ENCODE data around the gene SDC1.
"Not testable (repeated sequence)": the region's sequence is repeated elsewhere in the genome, so short reads cannot be mapped to it uniquely, and the experiment has no call there.

The SDC1 gene

DNA sequence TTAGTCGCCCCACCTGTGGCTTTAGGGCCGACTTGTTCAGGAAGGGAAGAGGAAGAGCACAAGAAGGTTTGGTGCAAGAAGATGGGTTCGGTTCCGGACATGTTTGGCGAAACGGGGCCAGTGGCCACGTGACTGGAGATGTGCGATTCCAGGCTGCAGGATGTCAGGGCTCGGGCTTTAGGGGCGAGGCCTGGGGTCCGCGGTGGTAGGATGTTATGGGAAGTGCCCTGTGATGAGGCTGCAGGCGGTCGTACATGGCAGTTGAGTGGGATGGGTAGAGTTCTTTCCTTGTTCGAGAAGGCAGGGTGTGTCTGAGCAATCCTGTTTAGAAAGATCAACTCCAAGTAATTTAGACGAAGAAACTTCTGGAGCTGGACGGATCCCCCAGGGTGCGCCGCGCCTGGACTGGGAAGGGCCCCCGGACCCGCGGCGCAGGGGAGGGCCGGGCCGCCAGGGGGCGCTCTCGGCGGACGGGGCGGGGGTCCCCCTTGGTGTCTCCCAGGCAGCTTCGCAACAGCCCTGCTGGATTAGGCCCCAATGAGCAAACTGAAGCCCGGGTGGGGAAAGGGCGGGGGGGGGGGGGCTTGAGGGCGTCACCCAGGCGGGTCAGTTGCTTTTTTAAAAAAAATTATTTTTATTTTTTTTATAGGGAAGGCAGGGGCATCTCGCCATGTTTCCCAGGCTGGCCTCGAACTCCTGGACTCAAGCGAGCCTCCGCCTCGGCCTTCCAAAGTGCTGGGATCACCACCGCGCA lies 17.2 kb upstream of the SDC1 start:
- H3K4me1 ChIP-seq (ENCODE audit: control insufficient read depth, insufficient read depth, low read length) = no peaks in the 10 kb centered on the region
- no peak overlapping the region for H3K9ac ChIP-seq (ENCODE audit: low read length)
- no peaks in the 10 kb centered on the region for H3K27me3 ChIP-seq (ENCODE audit: control insufficient read depth, insufficient read depth, low read length)
- no peak overlapping the region for H3K27ac ChIP-seq (ENCODE audit: low read depth, low read length)
- peak overlapping the region; percentile 8 for H3K4me3 ChIP-seq (ENCODE audit: low read length)
- H3K36me3 ChIP-seq (ENCODE audit: control insufficient read depth, insufficient read depth, low read length) = peaks cover 3% of the 10 kb centered on the region

DNA sequence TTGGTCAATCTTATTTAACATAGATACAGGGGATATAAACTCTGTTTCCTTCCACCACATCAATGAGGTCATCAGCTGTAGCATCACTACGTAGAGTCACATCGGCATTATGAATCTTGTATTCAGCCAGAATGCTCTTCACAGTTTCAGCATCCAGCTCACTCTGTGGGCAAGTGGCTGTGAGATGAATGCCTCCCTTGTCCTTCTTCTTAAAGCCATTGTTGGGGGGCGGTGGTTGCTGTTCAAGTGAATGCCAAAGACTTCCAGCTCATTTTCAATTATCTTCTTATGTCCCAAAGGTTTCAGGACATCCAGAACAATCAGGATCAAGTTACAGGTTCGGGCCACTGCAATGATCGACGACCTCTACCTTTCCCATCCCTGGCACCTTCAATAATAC lies 15.4 kb upstream of the SDC1 start:
- H3K9ac ChIP-seq (ENCODE audit: low read length); H3K4me3 ChIP-seq (ENCODE audit: low read length); H3K4me1 ChIP-seq (ENCODE audit: control insufficient read depth, insufficient read depth, low read length); H3K36me3 ChIP-seq (ENCODE audit: control insufficient read depth, insufficient read depth, low read length); H3K27ac ChIP-seq (ENCODE audit: low read depth, low read length); H3K27me3 ChIP-seq (ENCODE audit: control insufficient read depth, insufficient read depth, low read length): not testable (repeated sequence)

DNA sequence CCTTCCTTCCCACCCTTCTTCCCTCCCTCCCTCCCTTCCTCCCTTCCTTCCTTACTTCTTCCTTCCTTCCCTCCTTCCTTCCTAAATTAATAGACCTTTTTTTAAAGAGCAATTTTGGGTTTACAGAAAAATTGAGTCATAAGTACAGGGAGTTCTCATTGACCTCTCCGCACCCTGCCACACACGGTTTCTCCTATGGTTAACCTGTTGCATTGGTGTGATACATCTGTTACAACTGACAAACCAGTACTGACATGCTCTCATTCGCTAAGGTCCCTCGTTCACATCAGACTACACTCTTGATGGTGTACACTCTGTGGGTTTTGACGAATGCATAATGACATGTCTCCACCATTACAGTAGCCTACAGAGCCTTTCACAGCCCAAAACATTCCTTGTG lies 11.6 kb upstream of the SDC1 start:
- H3K4me3 ChIP-seq (ENCODE audit: low read length) = no peak overlapping the region
- H3K9ac ChIP-seq (ENCODE audit: low read length) = no peak overlapping the region
- H3K36me3 ChIP-seq (ENCODE audit: control insufficient read depth, insufficient read depth, low read length) = no peaks in the 10 kb centered on the region
- no peaks in the 10 kb centered on the region for H3K4me1 ChIP-seq (ENCODE audit: control insufficient read depth, insufficient read depth, low read length)
- peaks cover 2% of the 10 kb centered on the region for H3K27me3 ChIP-seq (ENCODE audit: control insufficient read depth, insufficient read depth, low read length)
- H3K27ac ChIP-seq (ENCODE audit: low read depth, low read length) = no peak overlapping the region

- H3K36me3 ChIP-seq (ENCODE audit: control insufficient read depth, insufficient read depth, low read length) = no peaks in the 10 kb centered on the region
- H3K27me3 ChIP-seq (ENCODE audit: control insufficient read depth, insufficient read depth, low read length) = peaks cover 2% of the 10 kb centered on the region
- no peak overlapping the region for H3K27ac ChIP-seq (ENCODE audit: low read depth, low read length)
- H3K4me3 ChIP-seq (ENCODE audit: low read length) = no peak overlapping the region
- no peak overlapping the region for H3K9ac ChIP-seq (ENCODE audit: low read length)
- no peaks in the 10 kb centered on the region for H3K4me1 ChIP-seq (ENCODE audit: control insufficient read depth, insufficient read depth, low read length)
These were observed 10.8 kb upstream of the SDC1 start for GRCh38 chr2:20235655-20236305.

GRCh38 chr2:20234597-20234996 lies 9.7 kb upstream of the SDC1 start:
- not testable (repeated sequence) for H3K27me3 ChIP-seq (ENCODE audit: control insufficient read depth, insufficient read depth, low read length); H3K4me3 ChIP-seq (ENCODE audit: low read length); H3K4me1 ChIP-seq (ENCODE audit: control insufficient read depth, insufficient read depth, low read length); H3K27ac ChIP-seq (ENCODE audit: low read depth, low read length); H3K36me3 ChIP-seq (ENCODE audit: control insufficient read depth, insufficient read depth, low read length); H3K9ac ChIP-seq (ENCODE audit: low read length)

GRCh38 chr2:20232837-20233207 lies 7.9 kb upstream of the SDC1 start:
- peaks cover 2% of the 10 kb centered on the region for H3K27me3 ChIP-seq (ENCODE audit: control insufficient read depth, insufficient read depth, low read length)

GRCh38 chr2:20231598-20232026 lies 6.7 kb upstream of the SDC1 start:
- Histone ChIP-seq H3K36me3 (ENCODE audit: control insufficient read depth, insufficient read depth, low read length) (no peaks in the 10 kb centered on the region), H3K9ac (ENCODE audit: low read length) (no peak overlapping the region), H3K4me1 (ENCODE audit: control insufficient read depth, insufficient read depth, low read length) (no peaks in the 10 kb centered on the region), H3K4me3 (ENCODE audit: low read length) (no peak overlapping the region), H3K27ac (ENCODE audit: low read depth, low read length) (no peak overlapping the region), H3K27me3 (ENCODE audit: control insufficient read depth, insufficient read depth, low read length) (peaks cover 1% of the 10 kb centered on the region)

More at GRCh38 chr2:20232837-20233207, 7.9 kb upstream of the SDC1 start:
- no peak overlapping the region for H3K9ac ChIP-seq (ENCODE audit: low read length)
- H3K27ac ChIP-seq (ENCODE audit: low read depth, low read length) = no peak overlapping the region
- no peaks in the 10 kb centered on the region for H3K36me3 ChIP-seq (ENCODE audit: control insufficient read depth, insufficient read depth, low read length)
- no peaks in the 10 kb centered on the region for H3K4me1 ChIP-seq (ENCODE audit: control insufficient read depth, insufficient read depth, low read length)
- no peak overlapping the region for H3K4me3 ChIP-seq (ENCODE audit: low read length)

GRCh38 chr2:20231159-20231558 lies 6.2 kb upstream of the SDC1 start:
- no peak overlapping the region for H3K4me3 ChIP-seq (ENCODE audit: low read length)
- H3K9ac ChIP-seq (ENCODE audit: low read length) = no peak overlapping the region
- no peaks in the 10 kb centered on the region for H3K36me3 ChIP-seq (ENCODE audit: control insufficient read depth, insufficient read depth, low read length)
- H3K27me3 ChIP-seq (ENCODE audit: control insufficient read depth, insufficient read depth, low read length) = peaks cover 2% of the 10 kb centered on the region
- no peak overlapping the region for H3K27ac ChIP-seq (ENCODE audit: low read depth, low read length)
- H3K4me1 ChIP-seq (ENCODE audit: control insufficient read depth, insufficient read depth, low read length) = no peaks in the 10 kb centered on the region

DNA sequence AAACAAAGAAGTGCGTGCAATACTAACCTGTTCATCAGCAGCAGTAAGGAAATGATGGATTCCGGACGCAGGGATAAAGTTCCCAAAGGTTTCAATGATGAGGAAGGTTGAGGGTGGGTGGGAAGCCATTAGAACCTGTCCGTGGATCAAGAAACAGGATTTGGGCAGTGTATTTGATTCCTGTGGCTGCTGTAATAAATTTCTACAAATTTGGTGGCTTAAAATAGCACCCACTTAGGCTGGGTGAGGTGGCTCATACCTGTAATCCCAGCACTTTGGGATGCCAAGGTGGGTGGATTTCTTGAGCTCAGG lies 5.1 kb upstream of the SDC1 start:
- Histone ChIP-seq H3K27ac (ENCODE audit: low read depth, low read length) (no peak overlapping the region), H3K36me3 (ENCODE audit: control insufficient read depth, insufficient read depth, low read length) (no peaks in the 10 kb centered on the region), H3K27me3 (ENCODE audit: control insufficient read depth, insufficient read depth, low read length) (peaks cover 4% of the 10 kb centered on the region), H3K9ac (ENCODE audit: low read length) (no peak overlapping the region), H3K4me1 (ENCODE audit: control insufficient read depth, insufficient read depth, low read length) (no peaks in the 10 kb centered on the region), H3K4me3 (ENCODE audit: low read length) (no peak overlapping the region)

DNA sequence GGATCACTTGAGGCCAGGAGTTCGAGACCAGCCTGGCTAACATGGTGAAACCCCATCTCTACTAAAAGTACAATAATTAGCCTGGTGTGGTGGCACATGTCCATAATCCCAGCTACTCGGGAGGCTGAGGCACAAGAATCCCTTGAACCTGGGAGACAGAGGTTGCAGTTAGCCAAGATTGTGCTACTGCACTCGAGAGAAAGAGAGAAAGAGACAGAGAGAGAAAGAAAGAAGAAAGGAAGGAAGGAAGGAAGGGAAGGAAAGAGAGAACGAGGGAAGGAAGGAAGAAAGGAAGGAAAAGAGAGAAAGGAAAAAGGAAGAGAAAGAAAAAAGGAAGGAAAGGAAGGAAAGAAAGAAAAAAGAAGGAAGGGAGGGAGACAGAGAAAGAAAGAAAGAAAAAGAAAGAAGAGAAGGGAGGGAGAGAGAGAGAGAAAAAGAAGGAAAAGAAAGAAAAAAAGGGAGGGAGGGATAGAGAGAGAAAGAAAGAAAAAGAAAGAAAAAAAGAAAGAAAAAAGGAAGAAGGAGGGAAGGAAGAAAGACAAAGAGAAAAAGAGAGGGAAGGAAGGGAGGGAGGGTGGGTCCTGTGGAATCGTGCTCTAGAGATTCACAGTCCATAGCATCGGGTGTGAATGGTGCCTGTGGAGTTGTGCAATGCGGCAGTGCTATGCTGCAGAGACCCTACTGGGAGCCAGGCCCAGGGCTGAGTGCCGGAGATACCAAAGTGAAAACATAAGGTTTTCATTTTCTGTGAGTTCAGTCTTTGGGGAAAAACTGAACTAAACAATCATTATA lies 4.6 kb upstream of the SDC1 start:
- H3K4me1 ChIP-seq (ENCODE audit: control insufficient read depth, insufficient read depth, low read length) = no peaks in the 10 kb centered on the region
- H3K36me3 ChIP-seq (ENCODE audit: control insufficient read depth, insufficient read depth, low read length) = no peaks in the 10 kb centered on the region
- H3K27ac ChIP-seq (ENCODE audit: low read depth, low read length) = no peak overlapping the region
- H3K9ac ChIP-seq (ENCODE audit: low read length) = no peak overlapping the region
- H3K4me3 ChIP-seq (ENCODE audit: low read length) = no peak overlapping the region
- H3K27me3 ChIP-seq (ENCODE audit: control insufficient read depth, insufficient read depth, low read length) = peaks cover 4% of the 10 kb centered on the region

DNA sequence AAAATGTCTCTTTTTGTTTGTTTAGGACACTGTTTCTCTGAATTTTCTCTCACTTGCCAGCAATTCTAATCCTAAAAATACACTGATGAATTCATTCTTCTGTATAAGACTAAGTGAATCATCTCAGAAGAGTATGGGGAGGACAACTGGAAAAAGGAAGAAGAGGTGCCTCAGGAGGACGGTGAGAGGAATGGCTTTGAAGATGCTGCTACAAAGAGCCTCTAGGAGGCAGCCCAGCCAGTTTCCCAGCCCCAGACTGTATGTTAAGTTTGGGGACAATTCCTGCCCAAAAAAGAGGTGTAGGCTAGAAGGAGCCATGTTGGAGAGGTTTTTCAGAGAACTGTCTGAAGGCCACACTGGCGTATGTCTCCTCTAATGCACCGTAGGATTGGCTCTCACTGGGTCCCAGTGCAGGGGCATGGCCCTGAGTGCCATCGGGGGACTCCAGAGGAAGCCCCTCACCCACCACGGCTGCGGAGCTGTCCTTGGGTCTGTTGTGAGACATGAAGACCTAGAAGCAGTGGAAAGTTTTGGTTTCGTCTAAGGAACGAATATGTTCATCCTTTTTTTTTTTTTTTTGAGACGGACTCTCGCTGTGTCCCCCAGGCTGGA lies 3.1 kb upstream of the SDC1 start:
- Histone ChIP-seq H3K27ac (ENCODE audit: low read depth, low read length) (no peak overlapping the region), H3K36me3 (ENCODE audit: control insufficient read depth, insufficient read depth, low read length) (no peaks in the 10 kb centered on the region), H3K9ac (ENCODE audit: low read length) (no peak overlapping the region), H3K27me3 (ENCODE audit: control insufficient read depth, insufficient read depth, low read length) (peaks cover 4% of the 10 kb centered on the region), H3K4me1 (ENCODE audit: control insufficient read depth, insufficient read depth, low read length) (no peaks in the 10 kb centered on the region), H3K4me3 (ENCODE audit: low read length) (no peak overlapping the region)

DNA sequence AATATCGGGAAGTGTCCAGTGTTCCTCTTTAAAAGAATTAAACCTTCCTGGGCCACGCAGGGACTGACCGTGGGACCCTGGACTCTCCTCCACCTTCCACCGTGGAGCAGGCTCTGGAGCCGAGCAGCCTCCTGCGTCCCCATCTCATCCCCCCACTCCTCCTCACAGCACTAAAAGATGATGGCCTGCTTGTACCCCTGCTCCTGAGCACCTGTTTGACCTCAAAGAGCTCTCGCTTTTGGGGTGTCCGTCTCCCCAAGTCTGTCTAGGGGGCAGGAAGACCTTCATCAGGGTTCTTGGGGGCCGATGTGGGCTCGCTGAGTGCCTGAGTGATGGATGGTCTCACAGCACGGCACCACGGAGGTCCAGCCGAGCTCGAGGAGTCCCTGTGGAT lies 1.2 kb upstream of the SDC1 start:
- H3K27me3 ChIP-seq (ENCODE audit: control insufficient read depth, insufficient read depth, low read length) = peaks cover 4% of the 10 kb centered on the region
- no peaks in the 10 kb centered on the region for H3K36me3 ChIP-seq (ENCODE audit: control insufficient read depth, insufficient read depth, low read length)
- H3K4me3 ChIP-seq (ENCODE audit: low read length) = no peak overlapping the region
- H3K4me1 ChIP-seq (ENCODE audit: control insufficient read depth, insufficient read depth, low read length) = no peaks in the 10 kb centered on the region
- no peak overlapping the region for H3K27ac ChIP-seq (ENCODE audit: low read depth, low read length)
- H3K9ac ChIP-seq (ENCODE audit: low read length) = no peak overlapping the region
